ENCODE data around the gene RGPD4. TPM values are rescaled to one million over a fixed set of nuclear protein-coding genes. Genes with fewer than 3 reads are reported as not detected.
"Not testable (repeated sequence)": the region's sequence is repeated elsewhere in the genome, so short reads cannot be mapped to it uniquely, and the experiment has no call there.

Gene RGPD4
- total RNA-seq, 1 experiment from 2014 or later: 0.07 TPM

DNA sequence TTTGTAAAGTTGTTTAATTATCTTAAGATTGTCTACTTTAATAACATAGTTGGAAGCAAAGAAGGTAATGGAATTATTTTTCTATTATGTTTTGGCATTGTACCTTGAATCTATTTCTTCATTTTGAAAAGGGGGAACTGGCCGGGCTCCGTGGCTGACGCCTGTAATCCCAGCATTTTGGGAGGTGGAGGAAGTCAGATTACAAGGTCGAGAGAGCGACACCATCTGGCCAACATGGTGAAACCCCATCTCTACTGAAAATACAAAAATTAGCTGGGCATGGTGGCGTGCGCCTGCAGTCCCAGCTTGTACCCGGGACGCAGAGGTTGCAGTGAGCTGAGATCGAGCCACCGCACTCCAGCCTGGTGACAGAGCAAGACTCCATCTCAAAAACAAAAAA, 6.9 kb downstream of the RGPD4 start:
- H3K79me2 ChIP-seq (ENCODE audit: insufficient read depth, low read length); ATAC-seq; H3K9me3 ChIP-seq (ENCODE audit: control insufficient read depth in 1 of 2, insufficient read depth in 1 of 2, low read depth in 1 of 2, low read length in 2 of 2); RAD21 ChIA-PET (ENCODE audit: low non-redundant PET in 1 of 2, low total read pairs in 2 of 2, uncharacterized antibody in 2 of 2, unreplicated experiment in 2 of 2); H3K27me3 ChIP-seq (ENCODE audit: insufficient read depth, low read length); DNase-seq (ENCODE audit: low read depth, low spot score); POLR2A ChIA-PET; H2AFZ ChIP-seq (ENCODE audit: low read depth, low read length, poor library complexity, severe bottlenecking); H3K9ac ChIP-seq (ENCODE audit: low read length); H4K20me1 ChIP-seq (ENCODE audit: insufficient read depth); intact Hi-C loops (cut with micrococcal nuclease); H3K4me1 ChIP-seq (ENCODE audit: control insufficient read depth in 1 of 2, insufficient read depth in 2 of 2, low read length in 2 of 2); CTCF ChIA-PET; H3K4me2 ChIP-seq (ENCODE audit: low read length); H3K27ac ChIP-seq (ENCODE audit: low read depth, low read length); H3K4me3 ChIP-seq (replicated peaks in 1 of 2; ENCODE audit: low read depth in 1 of 2, low read length in 2 of 2); BruUV-seq (replicated peaks); H3K9me2 ChIP-seq (ENCODE audit: insufficient read depth); H3K36me3 ChIP-seq (ENCODE audit: control insufficient read depth in 1 of 2, insufficient read depth in 2 of 2, low read length in 2 of 2): not testable (repeated sequence)

DNA sequence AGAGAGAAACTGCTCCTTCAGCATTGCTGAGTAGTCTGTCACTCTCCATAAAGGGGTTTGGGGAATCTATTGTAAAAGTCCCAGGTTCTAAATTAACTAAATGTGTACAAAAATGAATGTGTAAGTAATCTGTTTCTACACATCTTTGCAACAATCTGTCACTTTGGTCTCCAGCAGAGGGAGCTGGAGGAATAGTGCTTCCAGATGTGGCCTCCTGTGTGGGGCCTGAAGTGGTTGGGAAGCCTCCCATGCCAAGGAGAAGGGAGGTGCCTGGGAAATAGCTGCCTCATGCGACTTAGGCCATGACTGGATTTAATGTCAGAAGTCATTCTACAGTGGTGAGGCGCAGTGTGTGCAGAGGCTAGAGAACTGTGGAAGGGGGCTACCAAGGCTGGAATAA, 89.4 kb downstream of the RGPD4 start:
- H3K27ac ChIP-seq (ENCODE audit: low read depth, low read length); H3K27me3 ChIP-seq (ENCODE audit: insufficient read depth, low read length); H2AFZ ChIP-seq (ENCODE audit: low read depth, low read length, poor library complexity, severe bottlenecking); H3K79me2 ChIP-seq (ENCODE audit: insufficient read depth, low read length); DNase-seq (ENCODE audit: low read depth, low spot score); H3K4me3 ChIP-seq (replicated peaks in 1 of 2; ENCODE audit: low read depth in 1 of 2, low read length in 2 of 2); H3K9me2 ChIP-seq (ENCODE audit: insufficient read depth); H3K4me1 ChIP-seq (ENCODE audit: control insufficient read depth in 1 of 2, insufficient read depth in 2 of 2, low read length in 2 of 2); BruUV-seq (replicated peaks); H3K9me3 ChIP-seq (ENCODE audit: control insufficient read depth in 1 of 2, insufficient read depth in 1 of 2, low read depth in 1 of 2, low read length in 2 of 2); intact Hi-C loops (cut with micrococcal nuclease); POLR2A ChIA-PET; H3K36me3 ChIP-seq (ENCODE audit: control insufficient read depth in 1 of 2, insufficient read depth in 2 of 2, low read length in 2 of 2); CTCF ChIA-PET; H3K4me2 ChIP-seq (ENCODE audit: low read length); H3K9ac ChIP-seq (ENCODE audit: low read length); RAD21 ChIA-PET (ENCODE audit: low non-redundant PET in 1 of 2, low total read pairs in 2 of 2, uncharacterized antibody in 2 of 2, unreplicated experiment in 2 of 2); H4K20me1 ChIP-seq (ENCODE audit: insufficient read depth): not testable (repeated sequence)
- ATAC-seq: peak; percentile 86

DNA sequence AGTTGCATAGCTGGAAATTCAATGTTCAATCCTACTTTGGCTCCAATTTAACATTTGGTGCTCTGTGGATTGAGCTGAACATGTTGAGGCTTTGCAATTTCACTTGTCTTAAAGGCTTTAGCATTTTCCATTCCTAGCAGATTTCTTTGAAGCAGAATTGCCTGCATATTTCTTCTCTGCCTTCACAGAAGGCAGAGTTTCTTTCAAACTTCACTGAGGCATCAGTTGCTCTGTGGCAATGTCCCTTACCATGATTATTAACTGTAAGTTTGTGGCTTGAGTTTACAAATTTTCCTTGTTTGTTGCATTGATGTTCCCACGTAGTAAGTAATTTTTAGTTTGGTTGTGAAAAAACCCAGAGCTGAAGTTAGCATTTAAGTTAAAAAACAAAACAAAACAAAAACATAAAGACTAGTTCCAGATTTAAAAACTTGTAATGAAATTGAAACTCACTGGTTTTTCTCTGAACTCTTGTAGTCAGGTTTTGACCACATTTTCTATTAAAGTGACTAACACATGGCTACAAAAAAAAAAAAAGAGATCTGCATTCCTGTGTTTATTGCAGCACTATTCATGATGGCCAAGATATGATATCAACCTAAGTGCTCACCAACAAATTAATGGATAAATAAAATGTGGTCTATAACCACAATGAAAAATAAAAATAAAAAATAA, 90.1 kb downstream of the RGPD4 start:
- H3K4me1 ChIP-seq (ENCODE audit: control insufficient read depth in 1 of 2, insufficient read depth in 2 of 2, low read length in 2 of 2); H3K27ac ChIP-seq (ENCODE audit: low read depth, low read length); POLR2A ChIA-PET; RAD21 ChIA-PET (ENCODE audit: low non-redundant PET in 1 of 2, low total read pairs in 2 of 2, uncharacterized antibody in 2 of 2, unreplicated experiment in 2 of 2); H4K20me1 ChIP-seq (ENCODE audit: insufficient read depth); intact Hi-C loops (cut with micrococcal nuclease); H3K4me3 ChIP-seq (replicated peaks in 1 of 2; ENCODE audit: low read depth in 1 of 2, low read length in 2 of 2); DNase-seq (ENCODE audit: low read depth, low spot score); H3K9me3 ChIP-seq (ENCODE audit: control insufficient read depth in 1 of 2, insufficient read depth in 1 of 2, low read depth in 1 of 2, low read length in 2 of 2); H3K27me3 ChIP-seq (ENCODE audit: insufficient read depth, low read length); H3K4me2 ChIP-seq (ENCODE audit: low read length); H2AFZ ChIP-seq (ENCODE audit: low read depth, low read length, poor library complexity, severe bottlenecking); H3K9me2 ChIP-seq (ENCODE audit: insufficient read depth); H3K79me2 ChIP-seq (ENCODE audit: insufficient read depth, low read length); ATAC-seq; H3K36me3 ChIP-seq (ENCODE audit: control insufficient read depth in 1 of 2, insufficient read depth in 2 of 2, low read length in 2 of 2); H3K9ac ChIP-seq (ENCODE audit: low read length); BruUV-seq (replicated peaks); CTCF ChIA-PET: not testable (repeated sequence)

Measured in HCT116 (cell line).